ENCODE measurements around the gene ATRIP. TPM values are rescaled to one million over a fixed set of nuclear protein-coding genes. Genes with fewer than 3 reads are reported as not detected.

ATRIP gene
- total RNA-seq (10 to 100 TPM in 2 of 5 donors, 1 to 10 TPM in 3; 2.3 to 34.4 (median 5.5) TPM), polyA plus RNA-seq (1 to 10 TPM; 2.9 to 5.8 (median 3.2) TPM)
- long read RNA-seq, donor 1, full-length matches to known transcripts, result 1 of 1 reads
- long read RNA-seq, donor 1, partial matches to known transcripts, result 0 of 1 reads
- long read RNA-seq, donor 1, other reads (novel, unspliced or antisense), result 0 of 1 reads
- long read RNA-seq, donor 2, full-length matches to known transcripts, result 1 of 1 reads
- long read RNA-seq, donor 2, partial matches to known transcripts, result 0 of 1 reads
- long read RNA-seq, donor 2, other reads (novel, unspliced or antisense), result 0 of 1 reads
- long read RNA-seq, donor 3, result 0 reads
- long read RNA-seq, donor 4, result 0 reads
- long read RNA-seq, donor 5, full-length matches to known transcripts, result 1 of 1 reads
- long read RNA-seq, donor 5, partial matches to known transcripts, result 0 of 1 reads
- long read RNA-seq, donor 5, other reads (novel, unspliced or antisense), result 0 of 1 reads
- long read RNA-seq, donor 6, result 0 reads
- long read RNA-seq, donor 7, result 0 reads
- long read RNA-seq, donor 8, result 0 reads
- long read RNA-seq, donor 9, result 0 reads
- long read RNA-seq, donor 10, result 0 reads

DNA sequence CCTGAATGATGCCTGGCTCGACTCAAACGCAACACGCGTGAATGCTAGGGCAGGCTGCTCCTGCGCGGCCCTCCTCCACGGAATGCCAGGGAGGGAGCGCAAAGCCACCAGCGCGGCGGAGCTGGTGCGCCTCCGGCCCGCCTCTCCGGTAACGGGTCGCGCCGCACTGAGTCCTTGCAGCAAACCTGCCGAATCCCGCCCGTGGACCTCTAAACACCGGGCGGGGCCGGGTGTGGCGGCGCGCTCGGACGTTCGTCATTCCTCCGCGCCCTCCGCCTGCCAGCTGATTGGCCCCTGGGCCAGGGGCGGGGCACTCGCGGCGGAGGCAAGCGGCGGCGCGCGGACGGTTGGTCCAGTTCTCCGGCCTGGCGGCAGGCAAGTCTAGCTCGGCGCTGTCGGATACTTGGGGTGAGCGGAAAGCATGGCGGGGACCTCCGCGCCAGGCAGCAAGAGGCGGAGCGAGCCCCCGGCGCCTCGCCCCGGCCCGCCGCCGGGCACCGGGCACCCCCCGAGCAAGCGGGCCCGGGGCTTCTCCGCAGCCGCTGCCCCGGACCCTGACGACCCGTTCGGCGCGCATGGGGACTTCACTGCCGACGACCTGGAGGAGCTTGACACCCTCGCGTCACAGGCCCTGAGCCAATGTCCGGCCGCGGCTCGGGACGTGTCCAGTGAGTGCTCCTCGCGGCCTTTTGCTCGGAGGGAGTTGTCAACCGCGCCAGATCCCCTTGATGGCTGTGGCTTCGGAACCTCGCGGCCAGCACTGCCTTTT, at the start of gene ATRIP:
TSS of gene ATRIP (plus strand) at position 313 of the 769 bp plus-strand sequence. CDS start at position 422, 109 bp downstream.
- H3K36me3 ChIP-seq, result peaks cover 4 to 50% (median 47%) of the 10 kb centered on the region in 4 donors
- peak within 1 kb of the TSS; percentile 86 to 97 (median 93) for H3K27ac ChIP-seq
- TF ChIP-seq POLR2A (IDR thresholded peaks at IDR 0.05) (peak in 2 of 4 donors; percentile 22 to 72), POLR2AphosphoS5 (IDR thresholded peaks at IDR 0.05) (peak; percentile 96 to 99 (median 97)), EP300 (IDR thresholded peaks at IDR 0.05) (no peak)
- H3K4me3 ChIP-seq, result peak within 1 kb of the TSS; percentile 75 to 93 (median 79)
- no peaks in the 10 kb centered on the region for H3K27me3 ChIP-seq
- intact Hi-C loops (cut with DNase I; ENCODE audit: low total_unique reads), result no loop called here
- H3K4me1 ChIP-seq, result peaks cover 19 to 46% (median 36%) of the 10 kb centered on the region in 4 donors
- DNase-seq, result peak; percentile 92 to 97
- 0 to 1% (median 0%) methylated on average over 19 to 91 of the region's 91 CpGs for WGBS, 5 donors
- H3K9me3 ChIP-seq, result no peaks in the 10 kb centered on the region

DNA sequence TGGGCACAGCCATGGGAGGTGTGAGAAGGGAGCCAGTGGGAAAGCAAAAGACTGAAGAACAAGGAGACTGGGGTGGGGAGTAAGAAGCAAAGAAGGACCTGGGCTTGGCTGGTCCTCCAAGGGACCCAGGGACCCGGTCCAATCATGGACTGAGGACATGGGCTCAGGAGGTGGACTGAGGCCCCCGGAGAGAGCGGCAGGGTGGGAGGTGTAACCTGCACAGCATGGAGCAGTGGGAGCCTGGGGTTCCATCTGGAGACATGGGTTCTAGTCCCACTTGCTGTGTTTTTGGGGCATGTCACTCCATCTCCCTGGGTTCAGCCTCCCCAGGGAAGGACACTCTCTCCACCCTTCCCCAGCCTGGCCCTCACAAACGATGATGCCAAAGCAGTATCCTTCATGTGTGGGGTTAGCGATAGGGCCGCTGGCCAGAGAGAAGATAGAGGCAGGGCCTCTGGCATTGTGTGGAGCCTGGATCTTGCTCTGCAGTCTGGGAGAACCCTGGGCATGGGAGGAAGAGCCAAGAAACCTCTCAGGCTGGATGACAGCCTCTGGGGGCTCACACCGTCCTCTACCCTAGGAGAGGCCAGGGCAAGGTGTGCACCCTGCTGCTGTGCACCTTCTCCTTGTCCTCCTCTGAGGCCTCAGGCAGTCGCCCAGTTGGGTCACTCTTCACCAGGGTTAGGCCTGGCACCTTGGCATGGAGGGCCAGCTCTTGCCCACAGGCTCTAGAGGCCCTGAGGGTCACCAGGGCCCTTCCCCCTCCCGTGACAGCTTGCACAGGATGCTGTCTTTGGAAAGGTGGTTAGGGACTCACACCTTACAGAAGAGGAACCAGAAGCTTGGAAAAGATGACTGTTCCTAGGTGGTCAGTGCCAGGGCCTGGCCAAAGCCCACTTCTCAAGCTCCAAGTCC, 48.5 kb upstream of the ATRIP start:
- no peaks in the 10 kb centered on the region for H3K9me3 ChIP-seq
- peaks cover 0 to 3% (median 0%) of the 10 kb centered on the region in 4 donors for H3K36me3 ChIP-seq
- H3K4me3 ChIP-seq, result no peak overlapping the region
- peaks cover 0 to 21% (median 16%) of the 10 kb centered on the region in 4 donors for H3K4me1 ChIP-seq
- TF ChIP-seq POLR2AphosphoS5 (IDR thresholded peaks at IDR 0.05) (no peak), POLR2A (IDR thresholded peaks at IDR 0.05) (no peak), EP300 (IDR thresholded peaks at IDR 0.05) (no peak)
- TF ChIP-seq, protein P1, sequence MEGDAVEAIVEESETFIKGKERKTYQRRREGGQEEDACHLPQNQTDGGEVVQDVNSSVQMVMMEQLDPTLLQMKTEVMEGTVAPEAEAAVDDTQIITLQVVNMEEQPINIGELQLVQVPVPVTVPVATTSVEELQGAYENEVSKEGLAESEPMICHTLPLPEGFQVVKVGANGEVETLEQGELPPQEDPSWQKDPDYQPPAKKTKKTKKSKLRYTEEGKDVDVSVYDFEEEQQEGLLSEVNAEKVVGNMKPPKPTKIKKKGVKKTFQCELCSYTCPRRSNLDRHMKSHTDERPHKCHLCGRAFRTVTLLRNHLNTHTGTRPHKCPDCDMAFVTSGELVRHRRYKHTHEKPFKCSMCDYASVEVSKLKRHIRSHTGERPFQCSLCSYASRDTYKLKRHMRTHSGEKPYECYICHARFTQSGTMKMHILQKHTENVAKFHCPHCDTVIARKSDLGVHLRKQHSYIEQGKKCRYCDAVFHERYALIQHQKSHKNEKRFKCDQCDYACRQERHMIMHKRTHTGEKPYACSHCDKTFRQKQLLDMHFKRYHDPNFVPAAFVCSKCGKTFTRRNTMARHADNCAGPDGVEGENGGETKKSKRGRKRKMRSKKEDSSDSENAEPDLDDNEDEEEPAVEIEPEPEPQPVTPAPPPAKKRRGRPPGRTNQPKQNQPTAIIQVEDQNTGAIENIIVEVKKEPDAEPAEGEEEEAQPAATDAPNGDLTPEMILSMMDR (IDR thresholded peaks at IDR 0.05), result no peak
- no peak overlapping the region for H3K27ac ChIP-seq
- peak in 1 of 2 donors; percentile 2 for DNase-seq
- intact Hi-C loops (cut with DNase I; ENCODE audit: low total_unique reads), result no loop called here
- WGBS, 5 donors, result 61 to 70% (median 65%) methylated on average over 7 to 9 of the region's 9 CpGs
- peaks cover 0 to 4% (median 0%) of the 10 kb centered on the region in 3 donors for H3K27me3 ChIP-seq

DNA sequence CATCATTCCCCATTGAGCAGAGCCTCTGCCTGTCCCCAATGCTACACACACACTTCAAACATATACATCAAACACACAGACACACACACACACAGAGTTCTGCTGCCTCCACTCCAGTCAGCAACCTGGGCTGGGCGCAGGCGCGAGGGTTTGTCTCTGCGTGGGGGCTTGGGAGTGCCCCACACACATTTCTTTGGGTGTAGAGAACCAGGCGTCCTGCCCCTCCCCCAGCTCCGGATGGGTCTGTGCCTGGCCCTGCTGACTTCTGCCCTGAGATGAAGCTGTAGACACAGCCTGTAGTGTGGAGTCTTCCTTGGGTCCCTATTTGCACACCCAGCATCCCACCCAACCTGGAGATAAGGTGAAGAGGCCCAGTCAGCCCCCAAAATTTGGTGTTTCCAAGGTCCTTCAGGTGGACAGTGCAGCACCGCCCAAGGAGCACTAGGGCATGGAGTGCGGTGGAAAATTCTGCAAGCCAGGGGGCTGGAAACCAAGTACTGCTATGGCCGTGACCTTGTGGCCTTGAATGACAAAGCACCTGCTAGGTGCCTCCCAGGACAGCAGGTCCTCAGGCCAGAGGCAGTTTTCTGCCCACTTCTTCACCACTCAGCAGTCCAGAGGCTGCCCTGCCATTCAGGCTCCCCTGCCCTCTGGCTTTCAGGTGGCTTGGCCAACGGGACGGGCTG, 47.7 kb upstream of the ATRIP start:
- TF ChIP-seq, protein P1 (IDR thresholded peaks at IDR 0.05), result no peak
- TF ChIP-seq POLR2A (IDR thresholded peaks at IDR 0.05), result no peak
- TF ChIP-seq EP300 (IDR thresholded peaks at IDR 0.05), result no peak
- TF ChIP-seq POLR2AphosphoS5 (IDR thresholded peaks at IDR 0.05), result no peak
- no peak overlapping the region for H3K27ac ChIP-seq
- 27 to 58% (median 43%) methylated on average over 9 to 11 of the region's 11 CpGs for WGBS, 5 donors
- H3K27me3 ChIP-seq, result peaks cover 0 to 4% (median 0%) of the 10 kb centered on the region in 3 donors
- H3K4me3 ChIP-seq, result no peak overlapping the region
- DNase-seq, result peak in 1 of 2 donors; percentile 7
- H3K36me3 ChIP-seq, result peaks cover 4 to 11% (median 4%) of the 10 kb centered on the region in 4 donors
- peaks cover 0 to 21% (median 16%) of the 10 kb centered on the region in 4 donors for H3K4me1 ChIP-seq
- intact Hi-C loops (cut with DNase I; ENCODE audit: low total_unique reads), result no loop called here
- no peaks in the 10 kb centered on the region for H3K9me3 ChIP-seq

Data from stomach (tissue), 19 donors.